Fibroblast of mammary gland (primary cell): ENCODE data around the gene TLK1.

Experiments used
- DNase-seq: peaks from one replicate; pipeline ENCODE4 v3.0.0-alpha.2; 2010; ENCODE audit warnings: low read depth
- H3K4me3 ChIP-seq: 2 replicates; pipeline ENCODE4 v1.5.1; 2011; ENCODE audit warnings: low read depth, mild to moderate bottlenecking, low read length, moderate library complexity; ENCODE audit not compliant: control insufficient read depth
- TF ChIP-seq, protein P1 (sequence below): conservative IDR thresholded peaks from 2 replicates; pipeline ENCODE4 v1.5.1; 2011; ENCODE audit warnings: low read depth, low read length, inconsistent platforms; ENCODE audit not compliant: control insufficient read depth, insufficient read depth

The TLK1 gene

DNA sequence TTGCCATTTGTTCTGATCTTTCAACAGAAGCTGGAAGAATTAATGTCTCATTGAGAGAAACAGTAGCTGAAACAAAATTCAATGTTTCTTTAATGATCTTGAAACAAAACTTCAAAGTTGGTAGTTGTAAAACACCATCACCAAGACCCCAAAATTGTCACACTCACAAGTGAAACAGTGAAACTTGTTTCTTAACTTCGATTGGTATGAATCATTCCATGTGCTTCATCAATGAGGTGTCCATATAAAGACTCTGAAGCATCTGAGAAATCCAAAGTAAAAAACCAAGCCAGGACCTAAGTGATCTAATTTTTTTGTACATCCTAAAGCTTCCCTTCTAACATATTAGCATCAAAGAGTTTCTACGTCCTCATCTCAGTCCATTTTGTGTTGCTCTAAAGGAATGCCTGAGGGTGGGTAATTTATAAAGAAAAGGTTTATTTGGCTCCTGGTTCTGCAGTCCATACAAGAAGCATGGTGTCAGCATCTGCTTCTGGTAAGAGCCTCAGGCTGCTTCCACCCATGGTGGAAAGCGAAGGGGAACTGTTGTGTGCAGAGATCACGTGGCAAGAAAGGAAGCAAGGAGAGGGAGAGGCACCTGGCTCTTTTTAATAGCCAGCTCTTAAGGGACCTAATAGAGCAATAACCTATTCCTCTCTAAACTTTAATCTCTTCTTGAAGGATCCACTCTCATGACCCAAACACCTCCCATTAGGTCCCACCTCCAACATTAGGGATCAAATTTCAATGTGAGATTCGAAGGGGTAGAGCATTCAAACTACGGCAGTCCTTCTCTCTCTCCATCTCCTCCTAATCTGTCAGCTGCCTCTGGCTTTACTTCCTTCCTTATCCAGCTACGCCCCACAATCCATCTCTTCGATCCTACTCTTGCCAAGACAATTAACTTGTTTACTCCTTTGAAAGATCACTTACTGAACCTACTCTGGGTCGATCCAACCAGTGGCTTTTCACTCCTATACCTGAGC is 20.7 kb upstream of the TLK1 start:
- DNase-seq: no peak
- TF ChIP-seq, protein P1, sequence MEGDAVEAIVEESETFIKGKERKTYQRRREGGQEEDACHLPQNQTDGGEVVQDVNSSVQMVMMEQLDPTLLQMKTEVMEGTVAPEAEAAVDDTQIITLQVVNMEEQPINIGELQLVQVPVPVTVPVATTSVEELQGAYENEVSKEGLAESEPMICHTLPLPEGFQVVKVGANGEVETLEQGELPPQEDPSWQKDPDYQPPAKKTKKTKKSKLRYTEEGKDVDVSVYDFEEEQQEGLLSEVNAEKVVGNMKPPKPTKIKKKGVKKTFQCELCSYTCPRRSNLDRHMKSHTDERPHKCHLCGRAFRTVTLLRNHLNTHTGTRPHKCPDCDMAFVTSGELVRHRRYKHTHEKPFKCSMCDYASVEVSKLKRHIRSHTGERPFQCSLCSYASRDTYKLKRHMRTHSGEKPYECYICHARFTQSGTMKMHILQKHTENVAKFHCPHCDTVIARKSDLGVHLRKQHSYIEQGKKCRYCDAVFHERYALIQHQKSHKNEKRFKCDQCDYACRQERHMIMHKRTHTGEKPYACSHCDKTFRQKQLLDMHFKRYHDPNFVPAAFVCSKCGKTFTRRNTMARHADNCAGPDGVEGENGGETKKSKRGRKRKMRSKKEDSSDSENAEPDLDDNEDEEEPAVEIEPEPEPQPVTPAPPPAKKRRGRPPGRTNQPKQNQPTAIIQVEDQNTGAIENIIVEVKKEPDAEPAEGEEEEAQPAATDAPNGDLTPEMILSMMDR: no peak
- H3K4me3 ChIP-seq: no peak overlapping the region

DNA sequence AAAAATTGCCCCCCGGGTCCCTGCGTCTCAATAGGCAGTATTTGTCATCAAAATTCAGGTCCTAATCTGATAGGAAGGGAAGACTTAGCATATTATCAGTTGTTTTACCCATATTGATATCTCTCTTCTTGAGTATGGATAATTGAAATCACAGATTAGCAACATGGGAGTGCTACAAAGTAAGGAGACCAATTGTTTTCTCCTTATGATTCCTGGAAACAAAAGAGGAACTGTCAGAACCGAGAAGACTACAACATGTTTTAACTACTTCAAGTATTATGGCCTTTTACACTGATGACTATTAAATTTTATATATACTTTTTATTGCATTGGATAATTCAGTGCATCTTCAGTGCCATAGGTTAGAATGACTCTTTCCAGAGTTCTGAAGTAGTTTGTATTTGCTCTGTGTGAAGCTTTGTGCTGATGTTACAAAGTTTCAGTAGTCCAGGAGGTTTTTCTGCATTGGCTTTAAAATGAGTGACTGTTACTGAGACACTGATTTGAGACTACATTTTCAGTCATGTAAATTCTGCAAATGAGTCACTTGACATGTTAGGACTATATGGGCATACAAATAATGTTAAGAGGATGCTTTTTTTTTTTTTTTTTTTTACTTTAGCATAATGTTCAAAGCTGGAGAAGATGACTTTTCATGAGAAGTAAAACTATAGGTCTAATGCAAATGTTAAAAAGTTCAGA is 19.7 kb upstream of the TLK1 start:
- H3K4me3 ChIP-seq: no peak overlapping the region
- DNase-seq: no peak
- TF ChIP-seq, protein P1: no peak

DNA sequence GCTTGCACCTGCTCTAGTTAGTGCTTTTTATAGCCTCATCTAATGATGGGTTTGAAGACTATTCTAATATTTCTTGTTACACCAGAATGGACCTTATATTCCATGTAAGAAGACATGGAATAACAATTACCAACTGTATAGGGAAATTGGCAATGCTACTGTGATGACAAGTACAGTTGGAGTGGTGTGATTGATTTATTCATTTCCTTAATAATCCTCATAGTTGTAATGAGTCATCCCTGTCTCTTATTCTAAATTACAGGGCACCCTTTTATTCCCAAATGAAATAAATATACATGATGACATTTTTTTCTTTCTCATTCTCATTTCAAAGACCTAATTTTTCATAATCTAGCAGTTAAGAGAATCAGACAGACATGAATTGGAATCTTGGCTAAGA is 18.3 kb upstream of the TLK1 start:
- no peak for DNase-seq
- no peak overlapping the region for H3K4me3 ChIP-seq
- TF ChIP-seq, protein P1: no peak

DNA sequence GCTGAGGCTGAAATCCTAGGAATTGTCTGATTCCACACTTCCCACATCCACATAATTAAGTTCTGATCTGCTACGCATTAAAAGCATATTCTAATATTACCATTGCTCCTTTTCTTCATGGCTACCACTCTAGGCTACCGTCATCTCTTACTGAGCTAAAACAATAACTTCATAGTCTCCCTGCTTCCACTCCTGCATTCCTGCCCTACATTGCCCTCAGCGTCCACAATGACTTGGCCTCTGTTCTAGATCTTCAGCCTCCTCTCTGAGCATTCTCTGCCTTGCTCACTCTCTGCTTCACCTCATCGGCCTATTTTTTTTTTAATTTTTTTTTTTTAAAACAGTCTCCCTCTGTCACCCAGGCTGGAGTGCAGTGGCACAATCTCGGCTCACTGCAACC is 15.8 kb upstream of the TLK1 start:
- H3K4me3 ChIP-seq: no peak overlapping the region
- TF ChIP-seq, protein P1: no peak
- no peak for DNase-seq

DNA sequence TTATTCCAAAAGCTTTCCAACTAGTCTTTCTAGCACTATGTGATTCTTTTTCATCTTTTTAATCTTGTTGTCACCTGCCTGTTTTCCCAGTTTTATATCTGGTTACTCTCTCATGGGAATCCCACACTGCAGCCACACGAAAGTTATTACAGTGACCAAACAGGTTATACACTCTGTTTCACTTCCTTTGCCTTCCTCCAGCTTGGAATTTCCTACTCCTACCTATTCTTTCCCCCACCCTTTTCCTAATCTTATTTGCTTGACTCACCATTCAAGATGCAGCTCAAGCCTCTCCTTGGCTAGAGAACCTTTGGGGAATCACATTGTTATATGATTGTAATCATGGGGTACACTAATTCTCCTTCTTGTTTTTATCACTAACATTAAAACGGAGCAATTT is 13.4 kb upstream of the TLK1 start:
- no peak overlapping the region for H3K4me3 ChIP-seq
- DNase-seq: no peak
- TF ChIP-seq, protein P1: no peak

DNA sequence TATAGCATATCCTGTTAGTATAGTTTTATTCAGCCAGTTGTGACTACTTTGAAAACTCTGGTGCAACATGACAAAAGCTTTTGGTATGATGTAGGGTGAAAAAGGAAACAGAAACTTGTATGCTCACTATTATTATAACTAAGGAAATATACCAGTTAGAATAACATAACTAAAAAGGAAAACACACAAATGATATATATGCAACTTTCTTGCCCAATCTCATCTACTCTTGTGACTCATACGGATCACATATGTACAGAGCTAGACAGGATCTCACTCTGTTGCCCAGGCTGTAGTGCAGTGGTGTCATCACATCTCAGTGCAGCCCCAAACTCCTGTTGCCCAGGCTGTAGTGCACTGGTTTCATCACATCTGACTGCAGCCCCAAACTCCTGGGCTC is 12.4 kb upstream of the TLK1 start:
- TF ChIP-seq, protein P1: no peak
- H3K4me3 ChIP-seq: no peak overlapping the region
- peak; percentile 43 for DNase-seq
